GM19240 (cell line): ENCODE data around the gene LRIG1.

Experiments
- DNase-seq: peaks from one replicate; pipeline ENCODE4 v3.0.0; 2011; ENCODE audit warnings: low spot score; ENCODE audit not compliant: insufficient read length

LRIG1 gene

GRCh38 chr3:66386925-66387650 lies 113.7 kb downstream of the LRIG1 start:
- peak; percentile 30 for DNase-seq

- DNase-seq = peak; percentile 74
Observed at GRCh38 chr3:66386011-66386924, 114.6 kb downstream of the LRIG1 start.

DNA sequence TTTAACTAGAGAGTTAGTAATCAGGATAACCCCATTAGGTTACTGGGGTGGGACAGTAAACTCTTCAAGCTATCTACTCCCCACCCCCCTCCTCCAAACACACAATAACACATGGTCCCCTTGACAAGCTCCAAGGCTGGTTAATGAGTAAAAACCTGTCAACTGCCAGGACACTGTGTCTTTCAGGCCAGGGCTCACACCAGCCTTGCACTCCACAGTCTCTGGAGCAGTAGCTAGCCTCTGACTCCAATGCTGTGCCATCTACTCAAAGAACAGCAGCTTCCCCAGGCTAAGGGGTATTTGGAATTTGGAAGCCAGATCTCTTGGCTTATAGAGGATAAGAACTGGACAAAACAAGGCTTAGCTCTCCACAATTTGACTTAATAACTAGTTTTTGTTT lies 115.8 kb downstream of the LRIG1 start:
- DNase-seq = no peak

DNA sequence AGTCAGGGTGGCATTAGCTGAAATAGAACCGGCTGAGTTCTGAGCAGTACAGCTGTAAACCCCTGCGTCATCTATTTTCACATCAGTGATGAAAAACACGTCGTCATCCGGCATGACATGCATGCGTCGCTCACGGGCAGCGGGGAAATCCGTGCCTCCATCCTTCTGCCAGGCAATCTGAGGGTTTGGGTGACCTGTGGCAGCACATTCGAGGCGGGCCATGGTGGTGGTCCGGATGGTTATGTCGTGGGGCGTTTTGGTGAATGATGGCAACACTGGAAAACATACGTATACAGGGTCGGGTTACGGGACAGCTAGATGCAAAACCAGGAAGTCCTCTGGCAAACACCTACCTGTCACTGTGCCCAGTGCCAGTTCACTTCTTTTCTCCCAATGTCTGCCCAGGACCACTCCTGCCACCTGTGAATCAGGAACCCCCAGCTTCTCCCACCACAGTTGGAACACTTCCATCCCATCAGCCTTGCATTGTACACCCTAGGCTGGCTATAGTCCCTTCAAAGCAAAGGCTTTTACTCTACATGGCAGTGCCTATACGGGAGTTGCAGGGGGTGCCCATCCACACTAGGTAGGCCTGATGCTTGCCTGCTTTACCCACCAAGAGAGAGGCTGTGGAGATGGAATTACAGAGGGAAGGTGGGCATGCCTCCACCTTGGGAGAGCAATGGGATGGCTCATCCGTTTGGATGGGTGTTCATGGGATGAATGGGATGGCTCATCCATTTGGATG lies 116.7 kb downstream of the LRIG1 start:
- DNase-seq = no peak

DNA sequence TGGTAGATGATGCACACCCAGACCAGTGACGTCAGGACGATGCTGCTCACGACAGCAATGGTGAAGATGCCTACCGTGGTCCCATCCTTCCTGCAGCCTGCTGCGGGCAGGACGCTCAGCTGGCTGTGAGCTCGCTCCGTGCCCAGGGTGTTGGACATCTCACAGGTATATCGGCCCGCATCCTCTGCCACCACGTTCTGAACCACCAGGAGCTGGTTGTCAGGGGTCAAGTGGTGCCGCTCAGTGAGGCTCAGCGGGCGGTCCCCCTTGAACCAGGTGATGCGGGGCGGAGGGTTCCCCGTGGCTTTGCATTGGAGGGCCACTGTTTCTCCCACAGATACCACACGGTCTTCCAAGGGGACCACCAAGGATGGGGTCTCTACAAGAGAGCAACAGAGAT lies 117.8 kb downstream of the LRIG1 start:
- DNase-seq = no peak

GRCh38 chr3:66382142-66382541 lies 118.7 kb downstream of the LRIG1 start:
- no peak for DNase-seq

DNA sequence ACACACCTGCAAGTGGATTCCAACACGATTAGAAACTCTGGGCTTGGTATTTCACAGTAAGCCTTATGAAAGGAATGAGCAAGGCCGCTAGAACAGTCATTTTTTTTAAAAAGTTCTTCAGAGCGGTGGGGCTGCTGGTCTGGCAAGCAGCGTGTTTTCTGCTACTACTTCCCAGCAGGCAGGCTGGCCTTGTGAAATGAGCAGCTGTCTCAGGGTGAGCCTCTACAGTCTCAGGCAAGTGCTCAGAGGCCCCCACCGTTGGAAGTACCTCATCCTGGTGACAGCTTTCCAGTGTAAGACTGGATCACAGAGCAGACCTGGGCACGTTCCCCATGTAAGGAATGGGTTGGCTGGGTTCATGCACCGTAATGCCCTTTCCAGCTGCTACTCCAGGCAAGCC lies 119.2 kb downstream of the LRIG1 start:
- DNase-seq = no peak

- no peak for DNase-seq
Observed at GRCh38 chr3:66380200-66380932, 120.5 kb downstream of the LRIG1 start.

GRCh38 chr3:66379565-66379964 lies 121.3 kb downstream of the LRIG1 start:
- DNase-seq = no peak

GRCh38 chr3:66378256-66378655 lies 122.6 kb downstream of the LRIG1 start:
- no peak for DNase-seq

- no peak for DNase-seq
Observed at GRCh38 chr3:66377800-66378199, 123.0 kb downstream of the LRIG1 start.

- no peak for DNase-seq
Observed at GRCh38 chr3:66376568-66376967, 124.3 kb downstream of the LRIG1 start.

DNA sequence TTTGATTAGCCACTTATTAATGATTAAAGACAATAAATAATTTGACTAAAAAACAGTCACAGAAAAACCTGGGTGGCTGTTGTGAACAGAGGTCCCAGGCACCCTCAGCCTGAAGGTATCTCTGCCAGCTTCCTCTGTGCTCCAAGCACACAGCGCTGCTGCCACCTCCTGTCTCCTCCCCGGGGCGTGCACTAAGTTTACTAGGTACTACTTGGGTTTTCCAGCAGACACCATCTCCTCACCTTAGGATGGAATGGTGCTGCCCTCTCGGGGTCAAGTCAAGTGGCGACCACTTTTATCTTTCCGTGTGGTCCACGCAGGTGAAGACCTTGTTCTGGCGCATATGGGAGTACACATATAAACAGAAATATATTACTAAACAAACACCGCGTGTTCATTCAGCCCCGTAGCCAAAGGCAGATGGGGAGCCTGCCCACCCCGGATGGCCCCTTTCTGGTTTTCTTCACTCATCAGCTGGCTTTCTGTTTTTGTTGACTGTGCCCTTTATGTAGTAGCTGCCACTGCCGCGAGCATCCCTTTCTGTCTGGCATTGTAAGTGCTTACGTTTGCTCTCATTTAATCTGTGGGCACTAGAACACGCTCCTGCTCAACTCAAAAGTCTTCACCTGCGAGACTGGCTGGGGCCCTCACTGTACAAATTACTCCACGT lies 128.0 kb downstream of the LRIG1 start:
- no peak for DNase-seq

- DNase-seq = no peak
Observed at GRCh38 chr3:66371432-66371831, 129.4 kb downstream of the LRIG1 start.

GRCh38 chr3:66370179-66370578 lies 130.6 kb downstream of the LRIG1 start:
- no peak for DNase-seq

DNA sequence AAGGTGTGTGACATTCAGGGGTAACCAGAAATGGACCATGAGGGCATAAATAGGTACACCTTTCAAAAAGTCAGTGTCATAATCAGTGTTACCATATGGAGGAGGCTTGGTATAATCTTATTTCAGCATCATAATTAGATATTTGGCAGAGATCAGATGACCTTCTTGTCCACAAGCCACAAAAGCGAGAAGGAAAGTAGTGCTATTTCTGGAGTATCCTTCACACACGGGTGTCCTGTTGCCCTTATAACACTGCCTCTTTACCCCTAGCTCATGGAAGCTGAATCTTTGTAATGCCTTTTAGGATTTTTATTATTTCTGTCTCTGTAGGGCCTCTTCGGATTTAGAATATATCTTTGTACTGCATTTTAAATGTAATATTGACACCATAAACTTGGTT lies 132.8 kb downstream of the LRIG1 start:
- no peak for DNase-seq

- no peak for DNase-seq
Observed at GRCh38 chr3:66366747-66367146, 134.1 kb downstream of the LRIG1 start.

- DNase-seq = no peak
Observed at GRCh38 chr3:66365080-66365479, 135.7 kb downstream of the LRIG1 start.

DNA sequence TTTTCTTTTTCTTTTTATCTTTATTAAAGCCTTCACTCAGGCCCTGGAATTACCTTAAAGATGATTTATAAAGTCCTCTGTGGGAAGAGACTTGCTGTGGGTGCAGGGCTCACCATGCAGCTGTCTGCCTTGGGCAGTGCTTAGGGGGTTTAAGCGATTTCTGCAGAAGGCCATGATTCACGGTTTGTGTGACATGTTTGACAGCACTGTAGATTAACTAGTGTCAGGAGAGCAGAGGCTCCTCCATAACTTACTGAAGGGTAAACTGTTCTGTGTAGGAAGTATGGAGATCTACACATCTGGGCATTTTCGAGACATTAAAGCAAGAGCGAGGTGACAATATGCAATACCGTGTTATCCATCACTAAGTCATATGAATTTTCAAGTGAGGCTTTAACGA lies 137.7 kb downstream of the LRIG1 start:
- DNase-seq = no peak

- no peak for DNase-seq
Observed at GRCh38 chr3:66362541-66362941, 138.3 kb downstream of the LRIG1 start.

DNA sequence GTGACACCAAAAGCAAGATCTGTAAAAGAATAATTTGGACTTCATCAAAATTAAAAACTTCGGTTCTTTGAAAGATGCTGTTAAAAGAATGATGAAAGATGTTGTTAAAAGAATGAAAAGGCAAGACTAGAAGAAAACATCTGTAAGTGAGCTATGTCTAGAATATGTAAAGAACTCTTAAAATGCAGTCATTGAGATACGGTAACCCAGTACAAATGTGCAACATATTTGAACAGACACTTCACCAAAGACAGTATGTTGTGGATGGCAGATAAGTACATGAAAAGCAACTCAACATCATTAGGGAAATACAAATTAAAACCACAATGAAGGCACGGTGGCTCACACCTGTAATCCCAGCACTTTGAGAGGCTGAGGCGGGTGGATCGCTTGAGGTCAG lies 139.5 kb downstream of the LRIG1 start:
- no peak for DNase-seq
